EL (cell line): Measurements from ENCODE around the gene FBXL15.

Source experiments
- DNase-seq: peaks from one replicate; pipeline ENCODE4 v3.0.0-alpha.2; 2016

The FBXL15 gene

DNA sequence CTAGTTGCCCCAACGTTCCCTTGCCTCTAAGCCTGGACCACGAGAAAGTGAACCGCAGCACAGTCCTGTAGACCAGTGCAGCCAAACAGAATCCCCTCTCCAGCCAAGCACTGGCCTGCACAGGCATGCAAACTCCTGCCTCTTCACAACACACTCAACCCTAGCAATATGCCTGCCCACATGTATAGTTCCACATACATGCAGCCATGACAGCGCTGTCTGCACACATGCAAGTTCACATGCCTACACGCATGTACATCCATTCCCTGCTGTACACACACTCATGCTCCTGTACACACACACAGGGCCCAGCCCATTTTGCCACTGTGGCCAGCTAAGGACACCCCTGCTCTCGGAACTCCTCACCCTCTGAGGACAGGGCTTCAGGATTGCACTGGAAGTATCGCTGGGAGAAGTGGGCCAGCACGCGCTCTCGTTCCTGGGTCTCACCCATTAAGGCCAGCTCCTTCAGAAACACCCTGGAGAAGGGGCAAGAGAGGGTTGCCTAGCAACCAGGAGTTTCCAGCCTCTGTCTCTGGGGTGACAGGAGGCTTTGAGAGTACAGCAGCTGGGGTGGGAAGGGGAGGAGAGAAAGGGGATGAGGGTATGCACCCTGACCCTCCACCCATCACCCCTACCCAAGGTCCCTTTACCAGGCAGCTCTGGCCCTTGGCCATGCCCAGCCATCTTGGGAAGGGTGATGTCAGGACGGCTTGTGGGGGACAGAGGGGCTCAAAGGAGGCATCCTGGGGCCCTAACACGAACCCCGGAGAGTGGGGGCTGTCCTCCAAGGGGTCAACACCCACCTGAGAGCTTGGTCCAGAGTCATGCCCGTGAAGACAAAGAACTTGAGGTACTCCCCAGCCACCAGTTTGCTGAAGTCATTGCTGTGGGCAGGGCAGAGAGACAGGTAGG lies 9.0 kb upstream of the FBXL15 start:
- DNase-seq: no peak

DNA sequence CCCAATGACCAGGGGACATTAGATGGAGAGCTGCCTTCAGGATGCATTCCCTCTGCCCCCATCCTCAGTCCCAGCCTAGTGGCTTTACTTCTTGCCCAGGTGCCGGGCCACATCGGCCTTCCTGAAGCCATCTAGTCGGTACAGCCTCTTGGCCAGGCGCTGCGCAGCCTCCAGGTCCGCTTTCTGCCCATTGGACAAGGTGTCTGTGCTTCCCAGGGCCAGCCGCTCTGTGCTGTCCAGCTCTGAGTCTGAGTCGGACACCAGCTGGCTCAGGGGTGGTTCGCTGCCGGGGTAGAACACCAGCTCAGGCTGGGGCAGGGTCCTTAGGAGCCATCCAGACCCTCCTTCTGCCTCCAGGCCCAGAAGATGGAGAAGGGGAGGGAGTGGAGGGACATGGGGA lies 8.3 kb upstream of the FBXL15 start:
- DNase-seq: no peak

DNA sequence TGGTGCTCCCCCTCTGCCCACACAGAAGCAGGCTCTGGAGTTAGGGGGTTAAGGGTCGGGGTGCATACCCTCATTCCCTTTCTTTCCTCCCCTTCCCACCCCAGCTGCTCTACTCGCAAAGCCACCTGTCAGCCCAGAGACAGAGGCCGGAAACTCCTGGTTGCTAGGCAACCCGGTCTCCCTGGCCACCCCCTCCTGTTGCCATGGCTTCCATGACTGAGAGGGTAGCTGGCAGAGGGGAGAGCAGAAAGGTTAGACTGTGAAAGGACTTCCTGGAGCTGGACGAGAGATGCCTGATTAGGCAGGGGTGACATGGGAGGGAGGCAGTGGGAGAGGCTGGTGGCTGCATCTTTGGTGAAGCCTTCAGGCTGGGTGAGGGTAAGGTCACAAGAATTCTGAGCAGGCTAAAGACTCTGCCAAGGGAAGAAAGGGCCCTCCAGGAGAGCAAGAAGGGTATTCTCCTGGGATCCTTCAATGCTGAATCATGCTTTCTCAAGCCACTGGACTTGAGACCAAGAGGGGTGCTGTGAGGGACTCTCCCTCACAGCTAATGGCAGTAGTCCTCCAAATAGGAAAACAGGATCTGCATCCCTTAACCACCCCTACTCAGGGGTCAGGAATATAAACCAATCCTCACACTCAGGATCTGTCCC lies 7.5 kb upstream of the FBXL15 start:
- DNase-seq: no peak

DNA sequence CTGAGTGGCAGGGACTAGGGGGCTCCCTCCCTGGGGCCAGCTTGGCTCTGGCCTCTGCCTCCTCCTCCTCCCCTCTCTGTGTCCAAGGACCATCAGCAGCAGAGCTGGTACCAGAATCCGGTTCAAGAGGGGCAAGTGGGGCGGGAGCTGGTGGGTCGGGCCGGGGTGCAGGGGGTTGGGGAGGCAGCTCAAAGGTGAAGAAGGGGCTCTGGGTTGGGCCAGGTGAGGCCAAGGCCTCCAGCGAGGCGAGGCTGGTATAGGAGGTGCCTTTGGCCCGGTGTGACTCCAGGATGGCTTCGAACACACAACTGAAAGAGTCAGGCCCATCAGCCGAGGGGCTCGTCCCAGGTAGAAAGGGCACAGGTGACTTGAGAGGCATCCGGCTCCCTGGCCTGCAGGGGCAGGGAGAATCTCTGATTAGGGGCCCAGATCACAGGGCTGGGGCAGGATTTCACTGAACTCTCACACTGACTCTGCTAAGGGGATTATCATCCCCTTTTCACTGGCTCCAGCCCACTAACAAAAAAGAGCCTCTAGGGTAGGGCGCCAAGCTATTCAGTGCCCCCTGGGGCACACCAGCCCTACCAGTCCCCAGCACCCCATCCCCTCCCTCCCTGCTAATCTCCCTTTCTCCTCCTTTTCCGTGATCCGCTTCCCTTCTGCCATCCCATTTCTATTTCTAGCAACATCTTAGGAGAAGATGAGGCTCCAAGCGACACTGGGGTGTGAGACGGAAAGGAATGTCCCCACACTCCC lies 6.7 kb upstream of the FBXL15 start:
- DNase-seq: no peak

DNA sequence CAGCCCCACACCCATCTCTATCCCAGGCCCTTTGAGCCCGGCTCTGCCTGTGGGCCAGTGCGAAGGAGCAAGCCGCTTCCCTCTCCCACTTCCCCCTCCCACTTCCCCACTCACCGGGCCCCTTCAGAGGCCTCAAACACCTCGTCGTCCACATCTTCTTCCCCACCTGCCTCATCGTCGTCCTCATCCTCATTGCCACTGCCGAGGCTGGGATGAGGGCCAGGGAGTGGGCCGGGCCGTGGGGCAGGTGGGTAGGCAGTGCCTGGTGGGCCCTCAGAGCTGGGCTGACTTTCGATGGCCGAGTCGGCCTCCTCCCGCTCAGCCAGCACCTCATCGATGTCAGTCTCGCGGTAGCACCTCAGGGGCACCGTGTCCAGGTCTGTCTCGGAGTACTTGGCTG lies 5.9 kb upstream of the FBXL15 start:
- no peak for DNase-seq

DNA sequence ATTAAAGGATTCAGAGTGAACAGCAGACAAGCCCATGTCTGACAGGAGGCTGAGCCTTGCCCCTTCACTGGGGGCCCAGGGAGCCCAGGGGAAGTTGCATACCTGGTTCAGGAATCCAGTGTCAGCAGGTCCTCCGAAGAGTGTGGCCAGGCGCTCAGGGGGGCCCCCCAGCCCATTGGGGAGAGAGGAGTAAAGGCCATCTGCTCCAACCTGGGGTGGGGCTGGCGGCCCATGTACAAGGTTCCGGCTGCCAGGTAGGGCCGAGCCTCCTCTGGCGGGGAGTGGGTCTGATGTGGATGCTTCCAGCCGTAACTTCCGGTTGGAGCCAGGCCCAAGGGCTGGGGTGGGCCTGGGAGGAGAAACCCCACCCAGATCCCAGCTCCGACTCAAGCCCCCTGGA lies 4.4 kb upstream of the FBXL15 start:
- no peak for DNase-seq

DNA sequence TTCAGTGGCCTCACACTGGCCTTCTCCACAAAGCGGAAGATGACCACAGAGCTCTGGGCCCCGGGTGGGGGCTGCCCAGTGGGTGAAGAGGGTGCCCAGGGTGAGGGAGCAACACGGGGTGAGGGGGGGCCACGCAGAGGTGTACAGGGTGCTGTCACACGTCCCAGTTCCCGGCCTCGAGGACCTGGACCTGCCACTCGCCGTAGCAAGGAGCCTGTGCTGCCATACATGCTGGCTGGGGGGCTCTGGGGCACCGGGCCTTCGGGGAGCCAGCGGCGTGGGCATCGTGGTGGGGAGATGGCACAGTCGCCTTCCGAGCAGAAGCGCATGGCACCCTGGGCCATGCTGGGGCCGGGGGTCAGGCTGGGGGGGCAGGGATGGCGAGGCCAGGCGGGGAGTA lies 3.9 kb upstream of the FBXL15 start:
- DNase-seq: no peak

DNA sequence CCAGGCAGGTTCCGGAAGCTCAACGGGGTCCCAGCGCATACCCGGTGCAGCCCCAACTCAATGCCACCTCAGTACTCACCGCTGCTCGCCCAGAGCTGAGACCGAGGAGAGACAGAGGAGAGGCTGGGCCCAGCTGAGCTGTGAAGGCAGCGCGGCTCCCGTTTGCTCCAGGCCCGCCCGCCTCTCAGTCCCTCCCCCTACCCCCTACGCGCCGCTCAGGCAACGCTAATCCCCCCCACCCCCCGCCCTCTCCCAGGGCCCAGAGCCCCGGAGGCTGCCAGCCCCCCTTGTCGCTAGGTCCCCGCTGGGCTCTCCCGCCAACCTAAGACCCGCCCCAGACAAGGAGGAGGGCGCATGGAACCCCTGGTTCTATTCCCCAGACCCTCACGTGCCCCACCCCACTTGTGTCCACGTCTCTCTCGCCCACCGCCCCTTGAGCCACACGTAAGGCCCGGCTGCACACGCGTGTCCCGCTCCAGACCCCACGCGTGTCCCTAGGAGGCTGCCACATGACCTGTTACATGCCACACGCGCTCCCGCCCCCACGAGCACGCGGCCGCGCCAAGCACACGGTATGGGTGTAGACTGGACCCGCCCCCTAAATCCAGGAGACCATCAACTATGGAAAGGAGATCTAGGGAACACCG lies 1.9 kb upstream of the FBXL15 start, which contains the start of gene PSD:
Gene PSD (minus strand): TSS at position 164 of the 647 bp plus-strand sequence. CDS start 1,747 bp downstream, outside the sequence.
- DNase-seq: no peak

DNA sequence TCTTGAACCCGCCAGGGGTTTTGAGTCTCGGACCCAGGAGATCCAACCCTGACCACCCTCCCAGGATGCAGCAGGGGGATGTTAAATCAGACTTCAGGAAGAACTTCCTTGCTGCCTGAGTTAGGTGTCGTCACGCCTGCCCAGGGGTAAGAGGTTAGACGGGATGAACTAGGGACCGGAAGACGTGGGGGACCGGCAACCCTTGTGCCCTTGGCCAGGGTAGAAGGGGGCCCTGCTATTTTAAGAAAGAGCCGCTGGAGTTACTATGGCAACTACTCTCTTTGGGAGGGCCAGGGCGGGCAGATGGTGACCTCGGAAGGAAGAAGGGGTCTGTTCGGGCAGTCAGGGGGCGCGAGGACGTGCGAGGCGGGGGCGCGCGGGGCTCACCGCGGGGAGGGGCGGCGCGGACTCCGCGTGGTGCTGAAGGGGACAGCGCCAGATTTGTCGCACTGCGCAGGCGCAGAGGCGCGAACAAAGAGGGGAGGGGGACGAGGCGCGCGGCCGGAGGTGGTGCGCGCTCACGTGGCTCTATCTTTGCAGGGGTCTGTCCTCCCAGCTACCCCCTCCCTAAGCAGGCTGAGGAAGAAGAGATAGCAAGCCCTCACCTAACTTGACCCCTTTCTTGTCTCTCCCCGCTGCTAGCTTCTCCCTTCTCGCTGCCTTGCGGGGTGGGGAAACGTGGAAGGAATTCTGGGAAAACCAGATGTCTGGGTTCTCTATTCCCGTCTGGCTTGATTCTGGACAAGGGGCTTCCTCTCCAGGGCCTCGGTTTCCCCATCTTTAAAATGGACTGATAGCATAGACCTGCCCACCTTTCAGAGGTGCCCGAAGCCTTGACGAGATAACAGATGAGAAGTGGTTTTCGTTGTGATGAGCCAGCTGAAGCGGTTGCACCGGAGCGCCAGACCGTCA lies 1.1 kb upstream of the FBXL15 start:
- DNase-seq: no peak

DNA sequence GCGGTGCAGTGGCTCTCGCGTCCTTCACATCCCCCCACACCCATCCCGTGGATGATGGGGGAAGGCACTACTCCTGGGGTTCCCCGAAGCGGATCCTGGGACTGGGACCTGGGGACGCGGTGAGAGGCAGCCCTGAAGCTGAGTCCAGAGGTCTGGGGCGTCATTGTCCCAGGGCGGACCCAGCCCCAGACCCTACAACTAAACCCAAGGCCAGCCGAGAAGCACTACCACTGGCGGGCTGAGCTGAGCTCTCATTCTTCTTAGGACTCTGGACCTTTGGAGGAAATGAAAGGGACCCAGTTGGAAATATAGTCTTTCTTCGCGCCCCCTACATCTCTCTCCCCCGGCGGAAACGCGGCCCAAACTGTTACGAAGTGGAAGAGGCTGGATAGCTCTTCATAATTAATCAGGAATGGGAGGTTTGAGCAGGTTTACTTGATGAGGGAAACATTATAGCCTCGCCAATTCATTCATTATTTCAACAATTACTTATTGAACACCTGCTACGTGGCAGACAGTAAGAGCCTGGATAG lies 389 bp upstream of the FBXL15 start:
- DNase-seq: no peak

DNA sequence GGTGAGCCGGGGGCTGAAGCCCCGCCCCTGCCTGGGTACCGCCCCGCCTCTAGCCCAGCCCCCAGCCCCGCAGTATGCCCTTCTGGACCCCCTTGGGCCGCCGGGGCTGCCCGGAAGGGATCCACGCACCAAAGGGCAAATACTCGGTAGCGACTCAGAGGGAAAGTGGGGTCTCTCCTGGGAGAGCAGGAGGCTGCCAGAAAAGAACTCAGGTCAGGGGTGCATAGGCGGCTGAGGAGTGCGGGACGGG lies 796 bp downstream of the FBXL15 start:
- DNase-seq: no peak

DNA sequence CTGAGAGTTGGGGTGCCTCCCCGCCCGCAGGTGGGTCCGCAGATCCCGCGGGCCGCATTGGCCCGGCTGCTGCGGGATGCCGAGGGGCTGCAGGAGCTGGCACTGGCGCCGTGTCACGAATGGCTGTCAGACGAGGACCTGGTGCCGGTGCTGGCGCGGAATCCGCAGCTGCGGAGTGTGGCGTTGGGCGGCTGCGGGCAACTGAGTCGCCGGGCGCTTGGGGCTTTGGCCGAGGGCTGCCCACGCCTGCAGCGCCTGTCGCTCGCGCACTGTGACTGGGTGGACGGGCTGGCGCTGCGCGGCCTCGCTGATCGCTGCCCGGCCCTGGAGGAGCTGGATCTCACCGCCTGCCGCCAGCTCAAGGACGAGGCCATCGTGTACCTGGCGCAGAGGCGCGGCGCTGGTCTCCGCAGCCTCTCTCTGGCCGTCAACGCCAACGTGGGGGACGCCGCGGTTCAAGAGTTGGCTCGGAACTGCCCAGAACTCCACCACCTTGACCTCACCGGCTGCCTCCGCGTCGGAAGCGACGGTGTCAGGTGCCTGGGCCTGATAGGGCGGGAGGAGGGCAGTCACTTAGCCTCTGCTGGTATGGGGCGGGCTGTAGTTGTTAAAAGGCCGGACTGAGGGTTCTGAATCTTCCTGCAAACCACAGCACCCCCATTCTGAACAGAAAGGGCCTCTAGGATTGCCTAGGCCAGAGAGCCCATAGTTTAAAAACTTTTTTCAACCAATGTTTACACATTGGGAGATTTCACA lies 1.3 kb downstream of the FBXL15 start:
- no peak for DNase-seq

DNA sequence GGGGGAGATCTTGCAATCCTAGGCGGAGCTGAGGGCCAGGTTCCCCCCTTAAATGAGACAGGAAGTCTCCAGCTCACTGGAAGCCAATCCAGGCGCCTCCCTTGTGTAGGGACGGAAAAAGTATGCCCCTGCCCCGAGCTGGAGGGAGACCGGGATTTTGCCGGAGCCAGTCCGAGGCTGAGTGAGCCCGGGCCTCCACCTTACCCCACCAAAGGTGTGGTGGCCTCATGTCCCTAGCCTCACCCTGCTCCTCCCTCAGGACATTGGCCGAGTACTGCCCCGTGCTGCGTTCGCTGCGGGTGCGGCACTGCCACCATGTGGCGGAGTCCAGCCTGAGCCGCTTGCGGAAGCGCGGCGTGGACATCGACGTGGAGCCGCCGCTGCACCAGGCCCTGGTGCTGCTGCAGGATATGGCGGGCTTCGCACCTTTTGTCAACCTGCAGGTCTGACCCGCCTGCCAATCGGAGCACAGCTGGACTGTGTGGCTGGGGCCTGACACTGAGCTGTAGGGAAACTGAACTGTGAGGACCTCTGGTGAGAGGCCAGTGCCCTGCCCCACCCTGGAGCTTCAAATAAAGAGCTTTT lies 2.0 kb downstream of the FBXL15 start:
- DNase-seq: peak; percentile 71

DNA sequence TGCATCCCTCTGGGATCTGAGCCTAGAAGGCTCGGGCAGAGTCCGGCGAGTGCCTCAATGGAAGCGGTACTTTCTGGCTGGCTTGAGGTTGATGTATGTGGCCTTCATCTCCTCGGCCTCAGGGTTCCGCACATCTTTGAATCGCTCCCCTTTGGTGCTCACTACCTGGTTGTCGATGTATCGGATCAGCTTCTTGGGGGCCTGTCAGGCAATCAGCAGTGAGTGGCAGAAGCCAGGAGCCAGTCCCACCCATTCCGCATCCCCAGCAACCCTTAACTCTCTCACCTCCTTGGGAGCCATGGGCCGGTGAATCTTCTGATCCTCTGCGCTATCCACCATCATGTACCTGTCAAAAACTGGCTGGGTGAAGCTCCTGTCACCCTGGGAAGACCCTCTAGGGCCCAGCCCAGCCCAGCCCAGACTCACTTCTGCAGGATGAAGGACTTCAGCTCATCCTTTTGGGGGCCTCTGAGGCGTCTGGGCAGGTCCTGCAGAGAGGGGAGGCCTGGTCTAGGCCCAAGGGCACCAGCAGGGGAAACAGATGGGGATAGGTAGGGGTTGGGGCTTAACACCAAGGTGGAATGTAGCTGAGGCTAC lies 2.8 kb downstream of the FBXL15 start:
- DNase-seq: no peak

DNA sequence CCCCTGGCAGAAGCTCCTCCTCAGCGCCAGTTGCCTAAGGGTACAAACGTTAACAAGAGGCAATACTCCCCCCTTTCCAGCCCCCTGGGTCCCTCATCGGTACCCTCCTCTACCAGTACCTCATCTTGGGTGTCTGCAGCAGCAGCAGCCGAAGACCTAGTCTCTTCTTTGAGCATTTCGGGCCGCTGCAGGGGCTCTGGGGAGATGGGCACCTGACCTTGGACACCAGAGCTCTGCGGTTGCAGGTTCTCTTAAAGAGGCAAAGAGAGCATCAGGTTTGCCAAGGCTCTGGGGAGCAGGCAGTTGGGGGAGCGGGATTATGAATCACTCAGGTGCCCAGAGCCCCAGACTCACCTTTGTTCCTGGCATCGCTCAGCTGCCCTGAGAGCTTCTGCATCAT lies 3.5 kb downstream of the FBXL15 start:
- DNase-seq: no peak

DNA sequence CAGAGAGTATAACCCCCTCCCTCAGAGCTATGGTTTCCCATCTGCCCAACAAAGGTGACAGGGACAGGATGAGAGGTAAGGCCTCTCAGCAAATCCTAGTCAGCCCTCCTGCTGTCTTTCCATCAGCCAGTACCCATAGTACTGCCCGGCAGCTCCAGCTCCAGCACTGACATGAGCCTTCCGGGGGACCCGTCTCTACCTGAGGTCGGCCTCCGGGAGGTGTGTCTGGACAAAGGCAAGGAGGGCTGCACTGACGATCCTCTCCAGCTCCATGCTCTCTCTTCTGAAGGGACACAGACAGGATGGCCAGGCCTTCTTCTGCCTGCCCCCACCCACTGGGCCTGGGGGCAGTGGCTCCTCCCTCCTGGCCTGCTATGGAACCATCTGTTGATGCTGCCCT lies 4.3 kb downstream of the FBXL15 start:
- no peak for DNase-seq

DNA sequence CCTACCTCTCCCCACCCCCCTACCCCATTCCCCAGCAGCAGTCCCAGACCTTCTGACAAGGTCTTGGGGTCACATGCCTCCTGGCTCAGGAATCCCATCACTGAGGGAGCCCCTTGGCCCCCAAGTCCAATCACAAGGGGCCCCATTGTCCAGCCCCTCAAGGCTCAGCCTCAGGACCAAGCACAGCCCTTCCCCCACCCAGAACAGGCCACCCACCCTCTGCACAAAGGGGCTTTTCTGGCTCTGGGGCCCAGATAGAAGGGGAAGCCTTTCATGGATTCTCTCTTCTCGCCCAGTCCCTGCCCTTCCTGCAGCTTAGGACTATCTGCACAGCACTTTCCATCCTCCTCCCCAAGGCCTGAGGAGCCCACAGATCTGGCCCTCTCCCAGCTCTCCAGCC lies 4.8 kb downstream of the FBXL15 start:
- no peak for DNase-seq

DNA sequence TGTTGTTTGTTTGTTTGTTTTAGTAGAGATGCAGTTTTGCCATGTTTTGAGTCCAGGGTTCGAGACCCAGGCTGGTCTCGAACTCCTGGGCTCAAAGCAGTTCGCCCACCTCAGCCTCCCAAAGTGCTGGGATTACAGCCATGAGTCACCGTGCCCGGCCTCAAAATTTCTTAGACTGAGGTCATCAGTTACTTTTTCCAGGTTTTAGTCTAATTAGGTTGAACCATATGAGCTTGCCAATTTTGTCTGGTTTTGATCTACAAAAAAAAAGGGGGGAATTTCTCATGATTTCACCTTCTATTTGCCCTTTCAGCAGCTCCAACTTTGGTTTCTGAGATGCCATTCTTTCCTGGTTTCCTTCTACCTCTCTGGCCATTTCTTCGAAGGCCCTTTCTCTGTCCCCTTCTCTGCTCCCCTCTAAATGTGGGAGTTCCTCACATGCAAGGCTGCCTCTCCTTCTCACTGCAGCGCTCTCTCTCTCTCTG lies 6.2 kb downstream of the FBXL15 start:
- DNase-seq: peak; percentile 65

DNA sequence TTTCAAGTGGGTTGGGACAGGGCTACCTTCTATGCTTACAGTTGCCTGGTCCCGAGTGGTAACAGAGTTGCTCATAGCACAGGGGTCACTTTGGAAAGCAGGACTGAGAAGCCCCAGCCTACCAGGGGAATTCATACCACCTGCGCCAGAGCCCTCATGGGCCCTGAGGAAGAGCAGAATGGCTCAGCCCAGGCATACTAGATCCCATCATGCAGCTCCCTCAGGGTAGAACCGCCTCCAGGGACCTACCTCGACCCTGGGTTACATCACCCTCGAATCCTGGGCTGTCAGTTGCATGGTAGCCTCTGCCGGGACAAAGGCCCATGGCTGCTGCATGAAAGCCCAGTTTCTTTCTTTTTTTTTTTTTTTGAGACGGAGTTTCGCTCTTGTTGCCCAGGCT lies 8.8 kb downstream of the FBXL15 start:
- no peak for DNase-seq

DNA sequence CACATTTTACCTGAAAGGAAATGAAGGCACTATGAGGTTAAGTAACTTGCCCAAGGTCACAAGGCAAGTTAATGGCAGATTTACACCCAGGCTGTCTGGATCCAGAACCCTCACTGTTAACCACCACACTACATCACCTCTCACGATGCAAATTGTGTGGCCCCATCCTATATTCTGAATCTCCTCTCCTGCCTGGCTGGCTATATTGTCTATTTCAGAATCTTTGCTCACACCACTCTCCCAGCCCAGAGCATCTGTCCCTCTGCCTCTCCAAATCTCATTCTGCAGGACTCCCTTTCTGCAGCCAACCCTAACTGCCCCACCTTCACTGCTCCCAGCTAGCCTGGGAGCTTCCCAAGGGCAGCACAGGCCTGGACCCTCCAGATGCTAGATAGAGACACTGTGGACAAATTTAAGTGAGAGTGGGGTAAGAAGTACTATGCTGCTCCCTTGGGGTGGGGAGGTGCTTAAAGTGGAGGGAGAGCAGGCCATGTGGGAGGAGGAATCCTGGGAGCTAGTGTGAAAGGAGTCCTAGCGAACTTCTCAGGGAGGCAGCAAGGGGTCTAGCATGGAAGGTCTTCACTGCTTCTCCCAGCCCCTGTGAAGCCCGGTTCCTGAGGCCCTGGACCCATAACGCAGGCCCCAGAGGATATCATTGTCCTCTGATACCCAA lies 11.0 kb downstream of the FBXL15 start:
- DNase-seq: no peak
